Embryonic facial prominence (tissue), 1 donor: ENCODE measurements around the gene PKD2L2.
"Not testable (repeated sequence)": the region's sequence is repeated elsewhere in the genome, so short reads cannot be mapped to it uniquely, and the experiment has no call there.

Source experiments
- DNase-seq: peaks from one replicate; pipeline ENCODE4 v3.0.0-alpha.2; 2016; ENCODE audit errors: extremely low spot score

The PKD2L2 gene

GRCh38 chr5:137888863-137889759, at the start of gene PKD2L2:
Gene PKD2L2, plus strand, starts transcription at chr5:137889457. Its CDS starts 35 bp downstream, at chr5:137889492.
- DNase-seq, result peak; percentile 77

- DNase-seq, result no peak
Measured at GRCh38 chr5:137842296-137842695, 47.0 kb upstream of the PKD2L2 start.

- DNase-seq, result no peak
Measured at GRCh38 chr5:137843676-137844299, 45.5 kb upstream of the PKD2L2 start.

DNA sequence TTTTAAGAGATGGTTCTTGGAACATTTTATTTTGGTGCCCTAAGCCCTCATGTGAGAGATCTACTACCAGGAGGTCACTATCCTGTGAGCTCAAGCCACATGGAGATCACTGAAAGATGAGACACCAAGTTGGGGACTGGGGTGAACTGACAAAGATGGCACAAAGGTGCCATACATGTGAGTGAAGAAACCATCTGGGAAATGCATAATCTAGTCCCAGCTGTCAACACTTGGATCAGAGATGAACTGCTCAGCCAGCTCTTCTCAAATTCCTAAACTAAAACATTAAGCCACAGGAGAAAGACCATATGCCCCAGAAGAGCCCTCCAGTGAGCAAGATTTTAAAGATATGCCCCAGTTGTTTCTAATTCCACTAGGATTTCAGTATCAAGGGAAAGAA, 43.8 kb upstream of the PKD2L2 start:
- no peak for DNase-seq

DNA sequence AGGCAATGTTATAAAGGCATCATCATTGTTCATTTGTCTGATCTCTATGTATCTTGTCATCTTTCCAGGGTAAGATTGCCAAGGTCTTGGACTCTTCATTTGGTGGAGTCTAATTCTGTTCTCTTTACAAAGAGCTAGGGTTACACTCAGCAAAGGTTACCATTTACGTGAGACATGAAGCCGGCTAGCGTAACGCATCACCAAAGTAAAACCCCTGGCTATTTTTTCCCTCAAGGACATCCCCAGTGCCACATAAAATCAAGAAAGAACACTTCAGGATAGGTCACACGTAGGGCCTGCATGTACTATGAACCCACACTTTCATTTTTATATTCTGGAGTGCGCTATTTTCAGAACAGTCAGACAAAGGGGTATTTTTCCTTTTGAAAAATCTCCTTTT, 41.6 kb upstream of the PKD2L2 start:
- DNase-seq, result no peak

GRCh38 chr5:137853165-137853564, 36.1 kb upstream of the PKD2L2 start:
- DNase-seq, result not testable (repeated sequence)

GRCh38 chr5:137856201-137856600, 33.1 kb upstream of the PKD2L2 start:
- no peak for DNase-seq

DNA sequence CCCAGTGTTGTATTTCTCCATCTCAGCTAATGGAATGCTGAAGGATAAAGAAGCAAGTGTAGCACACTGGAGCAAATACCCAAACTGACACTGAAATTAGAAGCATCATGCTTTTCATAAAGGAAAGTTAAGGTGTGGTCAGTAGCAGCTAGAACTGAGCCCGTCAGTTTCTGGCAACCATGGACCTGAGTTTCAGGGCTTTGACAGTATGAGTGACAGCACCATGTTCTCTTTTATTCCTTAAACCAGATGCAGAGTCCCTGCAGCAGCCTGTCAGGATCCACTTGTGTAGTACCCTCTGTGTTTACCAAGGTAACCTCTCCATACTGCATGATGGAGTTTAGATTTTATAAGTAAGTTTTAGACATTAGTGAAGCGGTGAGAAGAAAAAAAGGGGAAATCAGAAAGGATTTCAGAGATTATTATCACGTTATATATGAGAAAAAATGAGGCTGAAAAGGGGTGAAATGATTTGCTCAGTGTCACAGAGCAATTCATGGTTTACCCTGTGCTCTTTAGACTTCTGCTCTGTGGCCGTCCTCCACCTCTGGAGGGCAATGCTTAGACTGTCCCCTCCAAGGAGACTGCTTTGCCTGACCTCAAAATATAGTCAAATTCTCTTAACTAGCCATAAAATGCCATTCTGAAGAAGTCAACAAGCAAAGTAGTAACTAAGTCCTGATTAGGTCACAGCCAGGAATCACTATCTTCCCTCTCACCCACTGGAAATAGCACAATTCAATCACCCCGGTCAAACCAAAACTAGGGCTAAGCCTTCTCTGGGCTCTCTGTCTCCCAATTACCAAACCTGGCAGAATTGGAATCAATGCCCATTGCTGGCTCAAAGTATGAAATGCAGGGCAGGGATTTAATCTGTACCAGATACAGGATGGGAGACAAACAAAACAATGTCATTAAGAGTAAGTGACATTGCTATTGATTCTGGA, 32.1 kb upstream of the PKD2L2 start:
- DNase-seq, result no peak

DNA sequence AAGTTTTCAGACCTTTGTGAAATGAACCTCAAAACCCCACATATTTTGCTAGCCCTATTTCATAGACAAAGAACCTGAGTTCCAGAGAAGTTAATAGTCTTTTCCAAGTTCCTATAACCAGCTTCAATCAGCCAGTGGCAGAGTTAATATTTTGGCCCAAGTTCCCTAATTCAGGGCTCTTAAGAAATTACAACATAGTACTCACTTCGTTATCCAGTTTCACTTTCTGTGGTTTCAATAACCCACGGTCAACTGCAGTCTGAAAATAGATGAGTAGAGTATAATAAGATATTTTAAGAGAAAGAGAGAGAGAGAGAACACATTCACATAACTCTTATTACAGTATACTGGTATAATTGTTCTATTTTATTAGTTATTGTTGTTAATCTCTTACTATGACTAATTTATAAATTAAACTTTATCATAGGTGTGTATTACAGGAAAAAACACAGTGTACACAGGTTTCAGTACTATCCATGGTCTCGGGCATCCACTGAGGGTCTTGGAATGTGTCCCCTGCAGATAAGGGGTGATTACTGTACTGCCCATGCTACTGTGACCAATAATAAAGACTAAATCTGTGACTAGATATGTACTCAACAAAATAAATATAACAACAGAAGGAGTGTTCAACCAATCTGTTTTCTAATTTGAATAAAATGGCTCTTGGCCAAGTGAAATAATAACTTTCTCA, 30.9 kb upstream of the PKD2L2 start:
- no peak for DNase-seq

DNA sequence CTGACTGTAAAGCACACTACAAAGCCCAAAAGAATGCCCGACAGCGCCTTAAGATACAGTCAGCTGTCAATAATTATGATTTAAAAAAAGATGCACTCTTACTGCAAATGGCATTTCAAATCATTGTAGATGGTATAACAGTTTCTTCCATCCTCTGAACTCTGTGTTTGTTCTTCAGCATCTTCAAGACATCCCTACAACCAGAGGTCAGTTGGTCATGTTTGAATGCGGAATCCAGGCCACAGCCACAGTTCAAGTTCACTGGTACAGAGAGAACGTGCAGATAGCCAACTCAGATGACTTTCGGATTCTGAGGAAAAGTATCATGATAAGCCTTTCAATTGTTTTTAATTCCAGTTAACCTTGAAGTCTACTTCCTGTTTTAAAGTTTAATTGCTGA, 30.3 kb upstream of the PKD2L2 start:
- DNase-seq, result no peak

DNA sequence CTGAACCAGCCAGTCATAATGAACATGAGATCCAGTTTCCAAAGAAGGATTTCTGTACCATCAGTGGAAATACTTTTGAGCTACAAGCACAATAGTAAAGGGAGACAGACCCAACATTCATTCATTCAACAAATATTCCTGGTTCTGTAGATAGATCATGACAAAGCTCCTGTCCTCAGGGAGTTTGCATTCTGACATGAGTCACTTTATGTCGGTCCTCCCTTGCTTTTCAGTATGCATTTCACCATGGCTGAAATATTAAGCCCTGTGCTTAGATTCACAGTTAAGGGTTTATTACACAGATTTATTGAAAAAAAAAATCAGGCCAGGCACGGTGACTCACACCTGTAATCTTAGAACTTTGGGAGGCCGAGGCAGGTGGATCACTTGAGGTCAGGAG, 27.0 kb upstream of the PKD2L2 start:
- DNase-seq, result no peak

DNA sequence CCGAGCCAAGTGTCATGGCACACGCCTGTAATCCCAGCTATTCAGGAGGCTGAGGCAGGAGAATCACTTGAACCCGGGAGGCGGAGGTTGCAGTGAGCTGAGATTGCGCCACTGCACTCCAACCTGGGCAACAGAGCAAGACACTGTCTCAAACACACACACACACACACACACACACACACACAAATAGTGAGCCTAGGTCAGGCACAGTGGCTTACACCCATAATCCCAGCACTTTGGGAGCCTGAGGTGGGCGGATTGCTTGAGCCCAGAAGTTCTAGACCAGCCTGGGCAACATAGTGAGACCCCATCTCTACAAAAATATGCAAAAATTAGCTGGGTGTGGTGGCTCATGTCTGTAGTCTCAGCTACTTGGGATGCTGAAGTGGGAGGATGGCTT, 25.6 kb upstream of the PKD2L2 start:
- not testable (repeated sequence) for DNase-seq

GRCh38 chr5:137866541-137867388, 22.5 kb upstream of the PKD2L2 start:
- no peak for DNase-seq

GRCh38 chr5:137867664-137868063, 21.6 kb upstream of the PKD2L2 start, which contains the start of gene MYOT:
Gene MYOT, plus strand, starts transcription at chr5:137867860. Its CDS starts 2,792 bp downstream, at chr5:137870652.
- no peak for DNase-seq

DNA sequence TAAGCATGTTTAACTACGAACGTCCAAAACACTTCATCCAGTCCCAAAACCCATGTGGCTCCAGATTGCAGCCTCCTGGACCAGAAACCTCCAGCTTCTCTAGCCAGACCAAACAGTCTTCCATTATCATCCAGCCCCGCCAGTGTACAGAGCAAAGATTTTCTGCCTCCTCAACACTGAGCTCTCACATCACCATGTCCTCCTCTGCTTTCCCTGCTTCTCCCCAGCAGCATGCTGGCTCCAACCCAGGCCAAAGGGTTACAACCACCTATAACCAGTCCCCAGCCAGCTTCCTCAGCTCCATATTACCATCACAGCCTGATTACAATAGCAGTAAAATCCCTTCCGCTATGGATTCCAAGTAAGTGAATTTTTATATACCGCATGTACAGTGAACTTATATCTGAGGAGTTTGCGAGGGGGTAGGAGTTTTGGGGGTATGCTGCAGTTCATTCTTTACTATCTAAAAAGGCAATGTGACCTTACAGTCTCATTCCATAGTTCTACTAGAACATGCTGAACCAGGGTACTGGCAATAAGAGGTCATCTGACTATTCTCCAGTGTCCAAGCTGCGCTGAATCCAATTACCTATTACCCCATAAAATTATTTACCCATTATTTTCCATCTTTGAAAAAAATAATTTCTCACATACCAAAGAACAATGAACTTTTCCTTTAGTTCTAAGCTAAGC, 18.5 kb upstream of the PKD2L2 start:
- no peak for DNase-seq

DNA sequence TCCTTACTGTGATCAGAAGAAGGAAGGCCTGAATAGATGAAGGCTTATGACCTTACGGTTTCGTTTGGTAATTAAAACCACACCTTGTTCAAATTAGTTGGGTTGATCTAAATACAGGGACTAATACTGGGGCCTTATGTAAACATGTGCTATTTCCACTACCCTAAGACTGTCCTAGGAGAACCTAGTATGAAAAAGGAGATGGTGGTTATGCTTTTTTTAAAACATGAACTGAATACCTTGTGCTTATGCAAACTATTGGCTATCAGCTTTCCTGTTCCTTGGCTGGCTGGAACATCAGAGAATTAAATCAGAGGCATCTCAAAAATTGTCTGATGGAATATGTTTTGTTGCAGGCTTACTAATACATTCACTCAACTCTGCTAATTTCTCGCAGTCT, 17.7 kb upstream of the PKD2L2 start:
- DNase-seq, result no peak

GRCh38 chr5:137872466-137872865, 16.8 kb upstream of the PKD2L2 start:
- no peak for DNase-seq

DNA sequence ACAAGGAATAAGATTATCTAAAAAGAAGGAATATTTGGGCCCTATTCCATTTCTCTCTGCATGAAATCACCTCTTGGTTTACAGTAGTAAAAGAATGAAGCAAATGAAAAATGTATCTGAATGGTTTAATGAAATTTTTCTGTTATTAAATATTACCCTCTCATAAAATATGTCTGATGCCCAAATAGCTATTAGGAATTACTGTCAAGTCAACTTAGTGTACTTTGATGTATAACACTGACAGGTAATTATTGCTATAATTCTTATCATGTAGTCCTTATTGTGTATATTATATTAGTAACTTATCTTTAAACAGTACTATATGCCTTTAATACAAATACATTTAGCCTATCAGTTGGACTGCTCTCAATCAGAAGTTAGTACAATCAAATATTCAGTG, 13.2 kb upstream of the PKD2L2 start:
- DNase-seq, result no peak

- no peak for DNase-seq
Measured at GRCh38 chr5:137880313-137880712, 8.9 kb upstream of the PKD2L2 start.

GRCh38 chr5:137887831-137888230, 1.4 kb upstream of the PKD2L2 start:
- DNase-seq, result no peak
